ENCODE results near the gene SEPTIN8.
"Not testable (repeated sequence)": the region's sequence is repeated elsewhere in the genome, so short reads cannot be mapped to it uniquely, and the experiment has no call there.

Gene SEPTIN8

DNA sequence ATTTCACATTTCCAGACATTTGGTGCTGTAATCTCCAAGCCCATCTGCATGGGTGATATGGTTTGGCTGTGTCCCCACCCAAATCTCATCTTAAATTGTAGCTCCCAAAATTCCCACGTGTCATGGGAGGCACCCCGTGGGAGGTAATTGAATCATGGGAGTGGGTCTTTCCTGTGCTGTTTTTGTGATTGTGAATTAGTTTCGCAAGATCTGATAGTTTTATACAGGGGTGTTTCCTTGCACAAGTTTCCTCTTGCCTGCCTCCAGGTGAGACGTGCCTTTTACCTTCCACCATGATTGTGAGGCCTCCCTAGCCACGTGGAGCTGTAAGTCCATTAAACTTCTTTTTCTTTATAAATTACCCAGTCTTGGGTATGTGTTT, 25.6 kb upstream of the SEPTIN8 start:
- not testable (repeated sequence) for H3K4me3 ChIP-seq (IDR thresholded peaks at IDR 0.05; ENCODE audit: insufficient read depth, low read depth, low read length); H3K27ac ChIP-seq; H3K4me1 ChIP-seq (ENCODE audit: low read depth, poor library complexity, severe bottlenecking); H3K9ac ChIP-seq; H3K27me3 ChIP-seq (ENCODE audit: insufficient read depth, low read depth); H3K4me2 ChIP-seq; H4K20me1 ChIP-seq (ENCODE audit: insufficient read depth); H2AFZ ChIP-seq (ENCODE audit: low read depth); H3K36me3 ChIP-seq (ENCODE audit: insufficient read depth); H3K79me2 ChIP-seq (ENCODE audit: insufficient read depth, low read depth)

DNA sequence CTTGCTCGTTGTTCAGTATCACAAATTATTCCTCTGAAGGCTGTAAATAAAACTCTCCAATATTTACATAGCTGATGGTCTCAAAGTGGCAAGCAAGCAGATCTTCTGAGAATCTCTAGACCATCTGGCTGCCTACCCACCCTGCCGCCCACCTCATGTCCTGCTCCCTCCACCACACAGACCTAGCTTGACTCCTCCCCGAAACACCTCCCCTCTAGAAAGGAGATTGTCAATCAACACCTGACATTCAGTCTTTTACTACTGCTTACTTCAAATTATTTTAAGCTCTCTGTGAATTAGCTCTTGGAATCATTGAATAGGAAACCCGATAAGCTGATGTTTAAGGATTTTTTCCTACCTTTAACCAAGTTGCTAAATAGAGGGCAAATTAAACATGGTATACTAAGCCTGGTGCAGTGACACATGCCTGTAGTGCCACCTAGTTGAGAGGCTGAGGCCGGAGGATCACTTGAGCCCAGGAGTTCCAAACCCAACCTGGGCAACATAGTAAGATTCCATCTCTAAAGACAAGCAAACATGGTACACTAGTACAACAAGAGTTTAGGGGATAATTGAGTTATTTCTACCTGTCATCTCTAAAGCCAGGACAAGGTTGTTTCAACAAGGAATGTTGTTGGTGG, 25.1 kb upstream of the SEPTIN8 start:
- Histone ChIP-seq H3K36me3 (ENCODE audit: insufficient read depth) (no peaks in the 10 kb centered on the region), H3K4me1 (ENCODE audit: low read depth, poor library complexity, severe bottlenecking) (no peaks in the 10 kb centered on the region), H3K79me2 (ENCODE audit: insufficient read depth, low read depth) (no peaks in the 10 kb centered on the region), H3K4me2 (no peak overlapping the region), H3K27me3 (ENCODE audit: insufficient read depth, low read depth) (no peaks in the 10 kb centered on the region), H3K9ac (no peak overlapping the region), H4K20me1 (ENCODE audit: insufficient read depth) (no peaks in the 10 kb centered on the region), H3K27ac (no peak overlapping the region), H2AFZ (ENCODE audit: low read depth) (no peak overlapping the region), H3K4me3 (IDR thresholded peaks at IDR 0.05; ENCODE audit: insufficient read depth, low read depth, low read length) (no peak overlapping the region)
- TF ChIP-seq, protein P1, sequence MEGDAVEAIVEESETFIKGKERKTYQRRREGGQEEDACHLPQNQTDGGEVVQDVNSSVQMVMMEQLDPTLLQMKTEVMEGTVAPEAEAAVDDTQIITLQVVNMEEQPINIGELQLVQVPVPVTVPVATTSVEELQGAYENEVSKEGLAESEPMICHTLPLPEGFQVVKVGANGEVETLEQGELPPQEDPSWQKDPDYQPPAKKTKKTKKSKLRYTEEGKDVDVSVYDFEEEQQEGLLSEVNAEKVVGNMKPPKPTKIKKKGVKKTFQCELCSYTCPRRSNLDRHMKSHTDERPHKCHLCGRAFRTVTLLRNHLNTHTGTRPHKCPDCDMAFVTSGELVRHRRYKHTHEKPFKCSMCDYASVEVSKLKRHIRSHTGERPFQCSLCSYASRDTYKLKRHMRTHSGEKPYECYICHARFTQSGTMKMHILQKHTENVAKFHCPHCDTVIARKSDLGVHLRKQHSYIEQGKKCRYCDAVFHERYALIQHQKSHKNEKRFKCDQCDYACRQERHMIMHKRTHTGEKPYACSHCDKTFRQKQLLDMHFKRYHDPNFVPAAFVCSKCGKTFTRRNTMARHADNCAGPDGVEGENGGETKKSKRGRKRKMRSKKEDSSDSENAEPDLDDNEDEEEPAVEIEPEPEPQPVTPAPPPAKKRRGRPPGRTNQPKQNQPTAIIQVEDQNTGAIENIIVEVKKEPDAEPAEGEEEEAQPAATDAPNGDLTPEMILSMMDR (conservative IDR thresholded peaks at IDR 0.05; ENCODE audit: low read depth, low read length), result no peak

- Histone ChIP-seq H3K4me2 (no peak overlapping the region), H3K4me1 (ENCODE audit: low read depth, poor library complexity, severe bottlenecking) (no peaks in the 10 kb centered on the region), H3K79me2 (ENCODE audit: insufficient read depth, low read depth) (no peaks in the 10 kb centered on the region), H3K9ac (no peak overlapping the region), H4K20me1 (ENCODE audit: insufficient read depth) (no peaks in the 10 kb centered on the region), H2AFZ (ENCODE audit: low read depth) (no peak overlapping the region), H3K27ac (no peak overlapping the region), H3K36me3 (ENCODE audit: insufficient read depth) (no peaks in the 10 kb centered on the region), H3K27me3 (ENCODE audit: insufficient read depth, low read depth) (no peaks in the 10 kb centered on the region), H3K4me3 (IDR thresholded peaks at IDR 0.05; ENCODE audit: insufficient read depth, low read depth, low read length) (no peak overlapping the region)
- TF ChIP-seq, protein P1 (conservative IDR thresholded peaks at IDR 0.05; ENCODE audit: low read depth, low read length), result no peak
Observed at GRCh38 chr5:132800545-132800944, 23.5 kb upstream of the SEPTIN8 start.

- H3K4me3 ChIP-seq (IDR thresholded peaks at IDR 0.05; ENCODE audit: insufficient read depth, low read depth, low read length), result no peak overlapping the region
- no peak overlapping the region for H3K4me2 ChIP-seq
- H3K9ac ChIP-seq, result no peak overlapping the region
- TF ChIP-seq, protein P1 (conservative IDR thresholded peaks at IDR 0.05; ENCODE audit: low read depth, low read length), result no peak
- H2AFZ ChIP-seq (ENCODE audit: low read depth), result no peak overlapping the region
- no peak overlapping the region for H3K27ac ChIP-seq
- H3K36me3 ChIP-seq (ENCODE audit: insufficient read depth), result no peaks in the 10 kb centered on the region
- H3K79me2 ChIP-seq (ENCODE audit: insufficient read depth, low read depth), result no peaks in the 10 kb centered on the region
- H4K20me1 ChIP-seq (ENCODE audit: insufficient read depth), result no peaks in the 10 kb centered on the region
- H3K27me3 ChIP-seq (ENCODE audit: insufficient read depth, low read depth), result no peaks in the 10 kb centered on the region
- no peaks in the 10 kb centered on the region for H3K4me1 ChIP-seq (ENCODE audit: low read depth, poor library complexity, severe bottlenecking)
Observed at GRCh38 chr5:132799392-132799791, 22.4 kb upstream of the SEPTIN8 start.

DNA sequence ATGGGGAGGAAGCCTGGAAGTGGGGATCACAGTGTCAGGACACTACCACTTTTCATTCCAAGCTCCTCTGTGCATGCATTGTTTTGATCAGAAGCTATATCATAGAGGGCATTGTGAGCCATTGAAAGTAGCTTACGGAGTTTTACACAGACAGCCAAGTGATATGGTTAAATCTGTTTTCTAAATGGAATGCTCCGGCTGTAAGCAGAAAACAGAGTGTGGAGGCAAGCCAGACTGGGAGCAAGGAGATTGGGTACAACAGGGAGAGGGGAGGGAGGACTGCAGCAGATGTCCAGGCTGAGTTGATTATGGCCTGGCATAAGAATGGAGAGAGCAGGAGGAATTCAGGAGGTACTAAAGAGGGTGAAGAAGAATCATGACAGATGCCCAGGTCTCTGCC, 20.6 kb upstream of the SEPTIN8 start:
- TF ChIP-seq, protein P1 (conservative IDR thresholded peaks at IDR 0.05; ENCODE audit: low read depth, low read length), result no peak
- no peak overlapping the region for H3K9ac ChIP-seq
- H3K4me1 ChIP-seq (ENCODE audit: low read depth, poor library complexity, severe bottlenecking), result no peaks in the 10 kb centered on the region
- H3K27me3 ChIP-seq (ENCODE audit: insufficient read depth, low read depth), result no peaks in the 10 kb centered on the region
- H2AFZ ChIP-seq (ENCODE audit: low read depth), result no peak overlapping the region
- H3K27ac ChIP-seq, result no peak overlapping the region
- H3K79me2 ChIP-seq (ENCODE audit: insufficient read depth, low read depth), result no peaks in the 10 kb centered on the region
- H3K4me2 ChIP-seq, result no peak overlapping the region
- no peaks in the 10 kb centered on the region for H4K20me1 ChIP-seq (ENCODE audit: insufficient read depth)
- no peaks in the 10 kb centered on the region for H3K36me3 ChIP-seq (ENCODE audit: insufficient read depth)
- H3K4me3 ChIP-seq (IDR thresholded peaks at IDR 0.05; ENCODE audit: insufficient read depth, low read depth, low read length), result no peak overlapping the region
